ENCODE measurements around the gene GSK3A. TPM values are rescaled to one million over a fixed set of nuclear protein-coding genes. Genes with fewer than 3 reads are reported as not detected.

The GSK3A gene
- total RNA-seq, 1 experiment from 2014 or later, result 50.8 TPM

GRCh38 chr19:42275103-42275502 lies 32.7 kb upstream of the GSK3A start:
- ChIA-PET POLR2A (no interaction called here), CTCF (no interaction called here)
- Mint-ChIP-seq H3K9me3 (no peaks in the 10 kb centered on the region), H3K4me3 (no peak overlapping the region), H3K36me3 (0 out of 2 replicates have a peak, but pooled peaks cover 2% of the 10 kb centered on the region), H3K4me1 (peaks cover 19% of the 10 kb centered on the region), H3K27ac (peak overlapping the region; percentile 53; the same call in 1 of the 2 replicates), H3K27me3 (ENCODE audit: low read depth) (no peaks in the 10 kb centered on the region)
- DNase-seq (ENCODE audit: low spot score) (no peak), ATAC-seq (no peak)
- TF ChIP-seq USF1 (CRISPR knock-in tag; IDR thresholded peaks at IDR 0.05), result no peak
- no peak for TF ChIP-seq ATF1 (CRISPR knock-in tag; IDR thresholded peaks at IDR 0.05)
- TF ChIP-seq RELA (CRISPR knock-in tag; IDR thresholded peaks at IDR 0.05; ENCODE audit: borderline replicate concordance), result no peak
- TF ChIP-seq TEAD1 (CRISPR knock-in tag; IDR thresholded peaks at IDR 0.05), result no peak
- no peak for TF ChIP-seq NFATC4 (CRISPR knock-in tag; IDR thresholded peaks at IDR 0.05)
- TF ChIP-seq IRF2 (CRISPR knock-in tag; IDR thresholded peaks at IDR 0.05; ENCODE audit: borderline replicate concordance, low read depth), result no peak
- TF ChIP-seq ZBTB21 (CRISPR knock-in tag; IDR thresholded peaks at IDR 0.05; ENCODE audit: borderline replicate concordance), result no peak
- no peak for TF ChIP-seq E2F4 (CRISPR knock-in tag; IDR thresholded peaks at IDR 0.05; ENCODE audit: borderline replicate concordance, low read depth)
- TF ChIP-seq NR1H2 (CRISPR knock-in tag; IDR thresholded peaks at IDR 0.05), result no peak
- no peak for TF ChIP-seq TCF7 (CRISPR knock-in tag; IDR thresholded peaks at IDR 0.05; ENCODE audit: low read depth)
- TF ChIP-seq SMAD3 (CRISPR knock-in tag; IDR thresholded peaks at IDR 0.05; ENCODE audit: borderline replicate concordance), result no peak
- TF ChIP-seq ZNF425 (CRISPR knock-in tag; conservative IDR thresholded peaks at IDR 0.05), result no peak
- no peak for TF ChIP-seq HMGA2 (CRISPR knock-in tag; IDR thresholded peaks at IDR 0.05)
- no peak for TF ChIP-seq E2F5 (CRISPR knock-in tag; IDR thresholded peaks at IDR 0.05)
- no peak for TF ChIP-seq AFF4 (CRISPR knock-in tag; IDR thresholded peaks at IDR 0.05; ENCODE audit: borderline replicate concordance)

GRCh38 chr19:42274065-42274682 lies 31.8 kb upstream of the GSK3A start:
- DNase-seq (ENCODE audit: low spot score) (no peak), ATAC-seq (no peak)
- POLR2A ChIA-PET, result no interaction called here
- H3K4me3 Mint-ChIP-seq, result no peak overlapping the region
- H3K9me3 Mint-ChIP-seq, result no peaks in the 10 kb centered on the region
- CTCF ChIA-PET, result interaction anchor here (0.5 kb wide), 1 partner anchor 15 kb away, joined by 4 read pairs; no protein-coding TSS in a partner anchor
- H3K4me1 Mint-ChIP-seq, result peaks cover 20% of the 10 kb centered on the region
- H3K27ac Mint-ChIP-seq, result no peak overlapping the region
- H3K27me3 Mint-ChIP-seq (ENCODE audit: low read depth), result no peaks in the 10 kb centered on the region
- 0 out of 2 replicates have a peak, but pooled peaks cover 2% of the 10 kb centered on the region for H3K36me3 Mint-ChIP-seq
- TF ChIP-seq ZNF263 (CRISPR knock-in tag; IDR thresholded peaks at IDR 0.05; ENCODE audit: low read depth) (no peak), GRHL2 (CRISPR knock-in tag; IDR thresholded peaks at IDR 0.05; ENCODE audit: insufficient replicate concordance, severe bottlenecking) (no peak), FOXP4 (CRISPR knock-in tag; IDR thresholded peaks at IDR 0.05) (no peak), AR (CRISPR knock-in tag; IDR thresholded peaks at IDR 0.05) (no peak), NFYB (CRISPR knock-in tag; conservative IDR thresholded peaks at IDR 0.05; ENCODE audit: low read depth) (no peak), NR1H2 (CRISPR knock-in tag; IDR thresholded peaks at IDR 0.05) (no peak)

All from WTC11 (cell line).